HG03571 (cell line): ENCODE data around the gene TXN2.
"Not testable (repeated sequence)": the region's sequence is repeated elsewhere in the genome, so short reads cannot be mapped to it uniquely, and the experiment has no call there.

Experiments
- ATAC-seq: cut with Tn5 transposase; IDR thresholded peaks from one replicate; pipeline ENCODE4 v1.9.1; 2021; ENCODE audit not compliant: unreplicated experiment

TXN2 gene

GRCh38 chr22:36432592-36433317 is 48.7 kb downstream of the TXN2 start:
- no peak for ATAC-seq

- no peak for ATAC-seq
Observed at GRCh38 chr22:36431977-36432376, 49.5 kb downstream of the TXN2 start.

- ATAC-seq = no peak
Observed at GRCh38 chr22:36430863-36431262, 50.6 kb downstream of the TXN2 start.

GRCh38 chr22:36427952-36428351 is 53.5 kb downstream of the TXN2 start:
- ATAC-seq = not testable (repeated sequence)

- no peak for ATAC-seq
Observed at GRCh38 chr22:36425977-36426523, 55.4 kb downstream of the TXN2 start.

GRCh38 chr22:36424901-36425579 is 56.4 kb downstream of the TXN2 start:
- ATAC-seq = no peak

GRCh38 chr22:36424466-36424865 is 57.0 kb downstream of the TXN2 start:
- not testable (repeated sequence) for ATAC-seq

- ATAC-seq = no peak
Observed at GRCh38 chr22:36423461-36424404, 57.7 kb downstream of the TXN2 start.

- no peak for ATAC-seq
Observed at GRCh38 chr22:36422287-36423014, 59.0 kb downstream of the TXN2 start.

- ATAC-seq = no peak
Observed at GRCh38 chr22:36419912-36420882, 61.2 kb downstream of the TXN2 start.

- no peak for ATAC-seq
Observed at GRCh38 chr22:36419177-36419911, 62.1 kb downstream of the TXN2 start.

- no peak for ATAC-seq
Observed at GRCh38 chr22:36417281-36417686, 64.2 kb downstream of the TXN2 start.
